ENCODE data around the gene KIRREL3. TPM values are rescaled to one million over a fixed set of nuclear protein-coding genes. Genes with fewer than 3 reads are reported as not detected.

The KIRREL3 gene
- total RNA-seq, 4 donors from 2014 or later: 0.82 to 15.7 (median 1.4) TPM; not detected in 1

DNA sequence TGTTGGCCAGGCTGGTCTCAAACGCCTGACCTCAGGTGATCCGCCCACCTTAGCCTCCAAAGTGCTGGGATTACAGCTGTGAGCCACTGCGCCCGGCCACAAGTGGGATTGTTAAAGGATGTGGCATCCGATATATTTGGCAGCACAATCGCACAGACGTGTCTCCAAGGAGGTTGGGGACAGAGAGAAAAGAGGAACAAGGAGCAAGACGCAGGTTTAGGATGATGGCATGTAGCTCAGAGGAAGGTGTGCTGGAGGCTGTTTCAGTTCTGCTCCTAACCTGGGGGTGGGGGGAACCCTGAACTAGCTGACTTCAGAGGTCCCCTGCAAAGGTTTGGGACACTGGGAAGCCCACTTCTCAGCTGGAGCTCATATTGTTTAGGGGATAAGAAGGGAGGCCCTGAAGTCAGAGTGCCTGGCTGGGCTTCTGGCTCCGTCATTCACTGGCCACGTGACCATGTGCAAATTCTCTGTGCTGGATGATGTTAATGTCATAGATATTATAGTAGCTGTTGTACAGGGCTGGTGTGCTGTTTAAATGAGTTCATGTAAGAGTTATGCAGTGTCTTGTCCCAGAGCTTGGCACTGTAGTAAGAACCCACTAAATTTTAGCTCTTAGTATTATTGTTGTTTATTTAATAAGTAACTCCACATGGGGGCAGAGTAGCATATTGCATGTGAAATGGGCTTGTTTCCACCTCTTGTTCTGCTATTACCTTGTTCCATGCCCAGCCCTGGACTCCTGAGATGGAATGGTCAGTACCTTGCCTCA, 515.4 kb downstream of the KIRREL3 start:
- in situ Hi-C loops (cut with MboI; ENCODE audit: low pct_ligation_motif_present in 1 of 4, low pct_unique_long_range_greater_than_20kb in 1 of 4, low sequenced_read_pairs in 3 of 4) (loop anchor here in 2 of 4 donors (10.0 to 25.0 kb wide), 2 partner anchors 170 to 173 kb away; partner anchors contain the start of gene DCPS (in 1 of the 2)), intact Hi-C loops (cut with DNase I; ENCODE audit: low total_unique reads) (no loop called here)
- Histone ChIP-seq H3K4me1 (peaks cover 4 to 7% (median 4%) of the 10 kb centered on the region in 4 donors), H3K4me3 (no peak overlapping the region), H3K36me3 (no peaks in the 10 kb centered on the region), H3K27ac (no peak overlapping the region), H3K9me3 (no peaks in the 10 kb centered on the region), H3K27me3 (peaks cover 54% of the 10 kb centered on the region)
- 40 to 59% methylated on average over 2 to 10 of the region's 10 CpGs for WGBS, 2 donors (ENCODE audit: low coverage in 1 of 2)
- DNase-seq: no peak
- peak in 1 of 3 donors; percentile 19 for TF ChIP-seq POLR2AphosphoS5 (IDR thresholded peaks at IDR 0.05)
- no peak for TF ChIP-seq EP300 (IDR thresholded peaks at IDR 0.05; ENCODE audit: low read depth)

DNA sequence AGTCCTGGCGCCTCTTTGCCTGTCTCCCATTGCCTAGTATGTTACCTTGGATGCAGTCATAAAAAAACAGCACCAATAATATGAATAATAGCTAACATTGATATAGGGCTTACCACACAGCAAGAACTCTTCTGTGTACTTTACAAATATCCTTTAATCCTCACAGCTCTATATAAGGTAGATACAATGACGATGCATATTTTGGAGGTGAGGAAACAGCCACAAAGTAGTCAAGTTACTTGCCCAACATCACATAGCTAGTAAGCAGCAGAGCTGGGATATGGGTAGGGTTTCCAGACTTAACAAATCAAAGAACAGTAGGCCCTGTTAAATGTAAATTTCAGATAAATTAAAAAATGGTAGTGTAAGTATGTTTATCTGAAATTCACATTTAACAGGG, 516.3 kb downstream of the KIRREL3 start:
- H3K4me1 ChIP-seq: peaks cover 5 to 15% (median 5%) of the 10 kb centered on the region in 4 donors
- no peak overlapping the region for H3K4me3 ChIP-seq
- H3K9me3 ChIP-seq: no peaks in the 10 kb centered on the region
- 69 to 72% methylated on average over 2 of the region's 2 CpGs for WGBS, 2 donors (ENCODE audit: low coverage in 1 of 2)
- intact Hi-C loops (cut with DNase I; ENCODE audit: low total_unique reads) (loop anchor here (5.0 kb wide), 1 partner anchor 172 kb away; no protein-coding TSS in a partner anchor), in situ Hi-C loops (cut with MboI; ENCODE audit: low pct_ligation_motif_present in 1 of 4, low pct_unique_long_range_greater_than_20kb in 1 of 4, low sequenced_read_pairs in 3 of 4) (loop anchor here in 2 of 4 donors (10.0 to 25.0 kb wide), 2 partner anchors 169 to 172 kb away; partner anchors contain the start of gene DCPS (in 1 of the 2))
- H3K27ac ChIP-seq: no peak overlapping the region
- no peak for DNase-seq
- H3K27me3 ChIP-seq: peaks cover 54% of the 10 kb centered on the region
- no peaks in the 10 kb centered on the region for H3K36me3 ChIP-seq
- TF ChIP-seq, protein P1, sequence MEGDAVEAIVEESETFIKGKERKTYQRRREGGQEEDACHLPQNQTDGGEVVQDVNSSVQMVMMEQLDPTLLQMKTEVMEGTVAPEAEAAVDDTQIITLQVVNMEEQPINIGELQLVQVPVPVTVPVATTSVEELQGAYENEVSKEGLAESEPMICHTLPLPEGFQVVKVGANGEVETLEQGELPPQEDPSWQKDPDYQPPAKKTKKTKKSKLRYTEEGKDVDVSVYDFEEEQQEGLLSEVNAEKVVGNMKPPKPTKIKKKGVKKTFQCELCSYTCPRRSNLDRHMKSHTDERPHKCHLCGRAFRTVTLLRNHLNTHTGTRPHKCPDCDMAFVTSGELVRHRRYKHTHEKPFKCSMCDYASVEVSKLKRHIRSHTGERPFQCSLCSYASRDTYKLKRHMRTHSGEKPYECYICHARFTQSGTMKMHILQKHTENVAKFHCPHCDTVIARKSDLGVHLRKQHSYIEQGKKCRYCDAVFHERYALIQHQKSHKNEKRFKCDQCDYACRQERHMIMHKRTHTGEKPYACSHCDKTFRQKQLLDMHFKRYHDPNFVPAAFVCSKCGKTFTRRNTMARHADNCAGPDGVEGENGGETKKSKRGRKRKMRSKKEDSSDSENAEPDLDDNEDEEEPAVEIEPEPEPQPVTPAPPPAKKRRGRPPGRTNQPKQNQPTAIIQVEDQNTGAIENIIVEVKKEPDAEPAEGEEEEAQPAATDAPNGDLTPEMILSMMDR (IDR thresholded peaks at IDR 0.05): no peak
- TF ChIP-seq POLR2A (IDR thresholded peaks at IDR 0.05) (no peak), EP300 (IDR thresholded peaks at IDR 0.05; ENCODE audit: low read depth) (no peak), POLR2AphosphoS5 (IDR thresholded peaks at IDR 0.05) (no peak)

DNA sequence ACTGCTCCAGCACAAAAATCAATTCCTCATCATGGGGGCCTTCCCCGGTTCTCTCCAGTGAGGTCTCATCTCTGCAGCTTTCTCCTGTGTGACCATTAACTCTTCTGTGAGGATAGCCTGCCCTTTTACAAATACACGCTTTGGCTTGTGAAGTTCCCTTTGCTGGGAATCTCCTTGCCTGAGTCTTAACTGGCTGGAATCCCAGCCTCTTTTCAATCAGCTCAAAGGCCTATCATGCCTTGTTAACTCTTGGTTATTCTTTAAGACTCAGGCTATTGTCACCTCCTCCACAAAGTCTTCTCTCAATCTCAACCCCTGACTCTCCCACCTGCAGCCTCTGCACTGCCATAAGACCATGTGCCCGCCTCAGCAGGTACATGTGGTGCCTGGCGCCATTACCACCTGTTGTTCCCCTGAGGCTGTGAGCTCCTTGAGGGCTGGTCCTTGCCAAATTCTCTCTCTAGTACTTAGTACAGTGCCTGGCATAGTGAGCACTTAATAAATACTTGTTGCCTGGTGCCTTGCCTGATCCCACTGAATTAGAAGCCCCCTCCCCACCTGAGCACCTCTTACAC, 516.9 kb downstream of the KIRREL3 start:
- no peaks in the 10 kb centered on the region for H3K9me3 ChIP-seq
- no peak overlapping the region for H3K27ac ChIP-seq
- intact Hi-C loops (cut with DNase I; ENCODE audit: low total_unique reads) (loop anchor here (5.0 kb wide), 1 partner anchor 171 kb away; no protein-coding TSS in a partner anchor), in situ Hi-C loops (cut with MboI; ENCODE audit: low pct_ligation_motif_present in 1 of 4, low pct_unique_long_range_greater_than_20kb in 1 of 4, low sequenced_read_pairs in 3 of 4) (loop anchor here in 2 of 4 donors (10.0 to 25.0 kb wide), 2 partner anchors 169 to 171 kb away; partner anchors contain the start of gene DCPS (in 1 of the 2))
- H3K36me3 ChIP-seq: no peaks in the 10 kb centered on the region
- H3K4me1 ChIP-seq: peaks cover 5 to 15% (median 5%) of the 10 kb centered on the region in 4 donors
- TF ChIP-seq POLR2AphosphoS5 (IDR thresholded peaks at IDR 0.05) (no peak), POLR2A (IDR thresholded peaks at IDR 0.05) (no peak), EP300 (IDR thresholded peaks at IDR 0.05; ENCODE audit: low read depth) (no peak)
- TF ChIP-seq, protein P1 (IDR thresholded peaks at IDR 0.05): no peak
- H3K27me3 ChIP-seq: peaks cover 54% of the 10 kb centered on the region
- DNase-seq: peak; percentile 5
- 73 to 92% methylated on average over 3 to 4 of the region's 4 CpGs for WGBS, 2 donors (ENCODE audit: low coverage in 1 of 2)
- H3K4me3 ChIP-seq: no peak overlapping the region

DNA sequence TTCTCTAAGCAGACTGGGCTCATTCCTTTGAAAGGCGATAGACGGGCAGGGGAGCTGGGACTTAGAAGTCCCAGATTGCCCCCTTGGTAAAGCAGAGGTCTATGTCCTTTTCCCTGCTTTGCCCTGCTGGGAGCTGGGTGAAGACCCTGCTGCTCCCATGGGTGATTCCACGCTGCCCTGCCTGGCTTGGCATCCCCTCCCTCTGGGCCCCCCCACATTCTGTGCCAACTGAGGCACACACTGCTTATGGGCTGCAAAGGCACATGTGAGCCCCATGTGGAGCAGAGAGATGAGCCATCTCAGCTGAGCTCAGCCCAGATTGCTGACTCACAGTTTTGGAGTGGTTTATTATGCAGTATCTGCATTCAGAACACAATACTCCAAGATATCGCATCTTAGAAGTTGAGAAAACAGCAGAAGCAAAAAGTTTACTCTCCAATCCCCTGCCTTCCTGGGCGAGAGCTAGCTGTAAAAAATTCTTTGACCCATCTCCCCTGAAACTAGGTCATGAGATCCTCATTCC, 517.9 kb downstream of the KIRREL3 start:
- no peaks in the 10 kb centered on the region for H3K36me3 ChIP-seq
- H3K9me3 ChIP-seq: no peaks in the 10 kb centered on the region
- TF ChIP-seq, protein P1 (IDR thresholded peaks at IDR 0.05): no peak
- TF ChIP-seq POLR2A (IDR thresholded peaks at IDR 0.05): no peak
- no peak for TF ChIP-seq POLR2AphosphoS5 (IDR thresholded peaks at IDR 0.05)
- no peak for TF ChIP-seq EP300 (IDR thresholded peaks at IDR 0.05; ENCODE audit: low read depth)
- in situ Hi-C loops (cut with MboI; ENCODE audit: low pct_ligation_motif_present in 1 of 4, low pct_unique_long_range_greater_than_20kb in 1 of 4, low sequenced_read_pairs in 3 of 4): loop anchor here in 2 of 4 donors (10.0 to 25.0 kb wide), 2 partner anchors 168 to 170 kb away; partner anchors contain the start of gene DCPS (in 1 of the 2)
- peaks cover 50% of the 10 kb centered on the region for H3K27me3 ChIP-seq
- H3K4me1 ChIP-seq: peaks cover 5 to 15% (median 5%) of the 10 kb centered on the region in 4 donors
- H3K27ac ChIP-seq: no peak overlapping the region
- 67 to 83% methylated on average over 2 to 5 of the region's 5 CpGs for WGBS, 2 donors (ENCODE audit: low coverage in 1 of 2)
- DNase-seq: no peak
- intact Hi-C loops (cut with DNase I; ENCODE audit: low total_unique reads): loop anchor here (5.0 kb wide), 1 partner anchor 170 kb away; no protein-coding TSS in a partner anchor
- H3K4me3 ChIP-seq: no peak overlapping the region
